HG02981 (cell line): ENCODE measurements around the gene BAIAP3.

Experiments
- ATAC-seq: cut with Tn5 transposase; IDR thresholded peaks from one replicate; pipeline ENCODE4 v1.9.1; 2021; ENCODE audit warnings: mild to moderate bottlenecking, moderate library complexity; ENCODE audit not compliant: unreplicated experiment

BAIAP3 gene

DNA sequence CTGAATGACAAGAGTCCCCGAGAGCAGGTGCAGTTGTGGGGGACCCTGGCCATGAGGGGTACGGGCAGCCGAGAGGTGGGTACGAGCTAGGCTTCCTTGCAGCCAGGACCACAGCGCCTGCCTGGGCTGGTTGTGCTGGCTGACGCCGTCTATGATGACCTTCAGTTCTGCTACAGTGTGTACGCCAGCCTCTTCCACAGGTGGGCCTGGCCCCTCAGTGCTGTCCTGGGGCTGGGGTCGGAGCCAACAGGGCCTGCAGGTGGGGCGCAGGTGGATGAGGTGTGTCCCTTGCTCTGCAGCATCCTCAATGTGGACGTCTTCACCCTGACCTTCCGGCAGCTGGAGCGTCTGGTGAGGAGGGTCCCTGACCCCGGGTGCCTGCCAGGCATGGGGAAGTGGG, 11.1 kb downstream of the BAIAP3 start:
- ATAC-seq, result no peak

DNA sequence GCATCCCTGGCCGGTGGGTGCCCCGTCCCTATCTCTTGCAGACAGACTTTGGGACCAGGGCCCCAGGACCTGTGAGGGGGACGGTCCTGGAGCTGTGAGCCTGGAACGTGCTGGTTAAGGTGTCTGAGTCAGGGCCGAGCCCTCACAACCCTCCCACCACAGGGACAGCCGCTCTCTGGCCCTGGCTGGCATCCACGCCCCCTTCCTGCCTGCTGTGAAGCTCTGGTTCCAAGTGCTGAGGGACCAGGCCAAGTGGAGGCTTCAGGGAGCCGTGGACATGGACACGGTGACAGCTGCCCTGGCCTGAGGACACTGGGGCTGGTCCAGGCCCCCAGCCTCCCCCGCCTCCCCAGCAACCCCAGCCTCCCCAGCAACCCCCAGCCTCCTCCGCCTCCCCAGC, 11.6 kb downstream of the BAIAP3 start:
- no peak for ATAC-seq

DNA sequence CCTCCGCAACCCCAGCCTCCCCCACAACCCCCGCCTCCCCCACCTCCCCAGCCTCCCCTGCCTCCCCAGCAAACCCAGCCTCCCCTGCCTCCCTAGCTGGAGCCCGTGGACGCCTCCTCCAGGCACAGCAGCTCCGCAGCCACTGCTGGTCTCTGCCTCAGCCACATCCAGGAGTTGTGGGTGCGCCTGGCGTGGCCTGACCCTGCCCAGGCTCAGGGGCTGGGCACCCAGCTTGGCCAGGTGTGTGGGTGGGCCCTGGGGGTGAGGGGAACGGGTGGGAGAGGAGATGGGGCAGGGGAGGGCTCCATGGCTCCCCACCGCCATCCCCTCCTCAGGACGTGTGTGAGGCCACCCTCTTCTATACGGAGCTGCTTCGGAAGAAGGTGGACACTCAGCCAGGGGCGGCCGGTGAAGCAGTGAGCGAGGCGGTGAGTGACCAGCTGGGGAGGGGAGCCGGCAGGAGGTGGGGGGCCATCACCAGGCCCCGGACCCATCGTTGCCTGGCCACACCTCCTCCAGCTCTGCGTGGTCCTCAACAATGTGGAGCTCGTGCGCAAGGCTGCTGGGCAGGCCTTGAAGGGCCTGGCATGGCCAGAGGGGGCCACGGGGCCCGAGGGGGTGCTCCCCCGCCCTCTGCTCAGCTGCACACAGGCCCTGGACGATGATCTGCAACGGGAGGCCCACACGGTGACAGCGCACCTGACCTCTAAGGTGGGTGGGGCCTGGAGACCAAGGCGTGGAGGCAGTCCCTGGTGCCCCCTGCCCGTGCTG, 12.4 kb downstream of the BAIAP3 start:
- no peak for ATAC-seq

DNA sequence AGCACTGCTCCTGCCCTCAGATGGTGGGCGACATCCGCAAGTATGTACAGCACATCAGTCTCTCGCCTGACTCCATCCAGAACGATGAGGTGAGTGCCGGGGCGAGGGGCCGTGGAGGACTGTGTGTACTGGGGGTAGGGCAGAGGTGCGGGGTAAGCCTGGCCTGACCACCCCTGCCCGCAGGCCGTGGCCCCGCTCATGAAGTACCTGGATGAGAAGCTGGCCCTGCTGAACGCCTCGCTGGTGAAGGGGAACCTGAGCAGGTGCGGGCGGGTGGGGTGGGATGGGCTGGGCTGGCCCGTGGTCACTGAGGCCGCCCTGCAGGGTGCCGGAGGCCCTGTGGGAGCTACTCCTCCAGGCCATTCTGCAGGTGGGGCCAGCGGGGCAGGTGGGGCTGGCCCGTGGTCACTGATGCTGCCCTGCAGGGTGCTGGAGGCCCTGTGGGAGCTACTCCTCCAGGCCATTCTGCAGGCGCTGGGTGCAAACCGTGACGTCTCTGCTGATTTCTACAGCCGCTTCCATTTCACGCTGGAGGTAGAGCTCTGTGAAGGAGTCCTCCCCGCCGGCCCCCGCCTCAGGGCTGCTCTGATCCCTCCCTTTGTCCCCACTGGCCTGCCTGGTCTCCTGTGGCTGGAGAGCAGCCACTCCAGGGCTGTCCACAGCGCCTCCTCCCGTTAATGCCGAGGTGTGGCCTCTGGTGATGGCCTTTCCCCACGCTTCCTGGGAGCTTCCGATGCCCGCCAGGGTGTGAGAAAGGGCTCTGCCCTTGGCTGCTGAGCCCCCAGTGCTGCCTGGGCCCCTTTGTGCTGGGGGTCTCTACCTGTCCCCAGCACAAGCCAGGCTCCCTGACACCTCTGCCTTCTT, 13.2 kb downstream of the BAIAP3 start:
- no peak for ATAC-seq

DNA sequence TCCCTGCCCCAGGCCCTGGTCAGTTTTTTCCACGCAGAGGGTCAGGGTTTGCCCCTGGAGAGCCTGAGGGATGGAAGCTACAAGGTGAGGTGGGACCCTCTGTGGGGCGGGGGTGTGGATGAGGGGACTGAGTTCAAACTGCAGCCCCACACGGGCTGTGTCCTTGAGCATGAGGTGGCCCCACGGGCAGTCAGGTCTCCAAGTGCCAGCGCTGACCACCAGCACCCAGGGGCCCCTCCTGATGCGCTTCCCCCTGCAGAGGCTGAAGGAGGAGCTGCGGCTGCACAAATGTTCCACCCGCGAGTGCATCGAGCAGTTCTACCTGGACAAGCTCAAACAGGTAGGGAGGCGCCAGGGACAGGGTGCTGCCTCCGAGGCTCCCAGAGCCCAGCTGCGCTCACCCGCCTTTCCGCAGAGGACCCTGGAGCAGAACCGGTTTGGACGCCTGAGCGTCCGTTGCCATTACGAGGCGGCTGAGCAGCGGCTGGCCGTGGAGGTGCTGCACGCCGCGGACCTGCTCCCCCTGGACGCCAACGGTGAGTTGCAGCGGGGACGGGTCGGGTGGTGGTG, 13.9 kb downstream of the BAIAP3 start:
- no peak for ATAC-seq

DNA sequence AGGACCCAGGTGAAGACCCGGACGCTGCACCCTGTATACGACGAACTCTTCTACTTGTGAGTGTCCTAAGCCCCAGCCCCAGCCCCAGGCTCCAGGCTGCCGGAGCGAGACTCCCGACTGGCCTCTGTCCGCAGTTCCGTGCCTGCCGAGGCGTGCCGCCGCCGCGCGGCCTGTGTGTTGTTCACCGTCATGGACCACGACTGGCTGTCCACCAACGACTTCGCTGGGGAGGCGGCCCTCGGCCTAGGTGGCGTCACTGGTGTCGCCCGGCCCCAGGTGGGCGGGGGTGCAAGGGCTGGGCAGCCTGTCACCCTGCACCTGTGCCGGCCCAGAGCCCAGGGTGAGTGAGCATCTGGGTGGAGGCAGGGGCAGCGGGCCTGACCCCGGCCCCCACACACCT, 14.5 kb downstream of the BAIAP3 start:
- no peak for ATAC-seq

DNA sequence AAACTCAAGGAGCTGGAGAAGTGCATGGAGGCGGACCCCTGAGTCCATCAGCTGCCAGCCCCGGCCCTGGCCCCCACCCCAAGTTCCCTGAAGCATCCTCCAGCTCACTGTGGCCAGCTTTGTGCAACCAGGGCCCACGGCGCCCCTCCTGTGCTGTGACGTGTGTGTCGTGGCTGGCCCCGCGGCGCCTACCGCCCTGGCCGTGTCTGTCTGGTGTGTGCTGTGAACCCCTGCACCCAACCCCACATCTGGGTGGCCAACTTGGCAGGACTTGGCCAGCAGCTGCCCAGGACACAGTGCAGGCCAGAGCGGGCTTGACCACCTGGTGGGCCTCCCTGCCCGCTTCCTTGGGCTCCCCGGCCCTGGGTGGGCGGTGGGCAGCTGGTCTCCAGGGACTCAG, 15.0 kb downstream of the BAIAP3 start:
- ATAC-seq, result no peak

DNA sequence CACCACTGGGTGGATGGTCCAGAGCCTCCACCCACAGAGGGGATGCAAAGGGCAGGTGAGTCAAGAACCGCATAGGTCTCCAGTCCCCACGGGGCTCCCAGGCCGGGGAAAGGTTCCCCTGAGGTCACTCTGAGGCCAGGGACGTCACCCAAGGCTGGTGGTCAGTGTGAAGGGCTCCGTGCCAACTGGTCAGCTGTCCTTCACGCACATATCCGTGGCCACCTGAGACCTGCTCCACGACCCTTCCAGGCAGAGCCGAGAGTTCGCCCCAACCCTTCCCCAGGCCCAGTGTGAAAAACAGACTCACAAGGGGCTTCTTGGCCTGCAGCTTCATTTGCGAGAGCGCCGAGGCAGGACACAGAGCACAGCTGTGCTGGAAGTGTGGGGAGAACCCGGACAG, 15.5 kb downstream of the BAIAP3 start:
- ATAC-seq, result no peak

DNA sequence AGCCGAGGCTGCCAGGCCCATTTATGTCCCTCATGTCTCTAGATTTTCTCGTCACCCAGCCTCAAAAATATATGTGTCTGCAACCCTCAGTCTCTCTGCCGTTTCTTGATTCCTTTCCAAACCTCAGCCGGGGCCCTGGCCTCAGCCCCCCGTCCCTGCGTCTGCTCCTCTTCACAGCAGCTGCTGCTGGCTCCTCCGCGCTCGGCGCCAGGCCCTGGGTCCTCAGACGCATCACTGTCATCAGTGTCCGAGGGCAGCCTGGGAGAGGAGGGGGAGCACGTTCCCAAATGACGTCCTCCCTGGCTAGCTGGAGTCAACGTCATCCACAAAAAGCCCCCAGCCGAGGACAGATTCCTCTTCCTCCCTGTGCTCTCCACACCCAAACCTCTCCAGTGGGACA, 15.9 kb downstream of the BAIAP3 start:
- no peak for ATAC-seq

DNA sequence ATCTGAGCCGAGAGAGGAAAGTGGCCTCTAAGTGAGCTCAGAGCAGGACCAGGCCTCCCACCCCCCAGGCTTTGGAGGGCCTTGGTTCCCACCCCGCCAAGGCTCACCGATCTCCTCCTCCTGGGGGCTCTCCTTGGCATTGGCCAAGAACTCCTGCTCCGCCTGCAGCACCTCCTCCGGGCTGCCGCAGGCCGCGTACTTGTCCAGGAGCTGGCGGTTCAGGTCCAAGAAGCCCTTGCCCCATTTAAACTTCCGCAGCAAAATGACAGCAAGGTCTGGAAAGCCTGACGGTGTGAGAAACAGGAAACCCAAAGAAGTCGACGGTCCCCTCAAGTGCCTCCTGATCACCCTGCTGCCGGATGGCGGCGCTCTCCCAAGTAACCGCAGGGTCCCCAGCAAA, 16.5 kb downstream of the BAIAP3 start:
- no peak for ATAC-seq

DNA sequence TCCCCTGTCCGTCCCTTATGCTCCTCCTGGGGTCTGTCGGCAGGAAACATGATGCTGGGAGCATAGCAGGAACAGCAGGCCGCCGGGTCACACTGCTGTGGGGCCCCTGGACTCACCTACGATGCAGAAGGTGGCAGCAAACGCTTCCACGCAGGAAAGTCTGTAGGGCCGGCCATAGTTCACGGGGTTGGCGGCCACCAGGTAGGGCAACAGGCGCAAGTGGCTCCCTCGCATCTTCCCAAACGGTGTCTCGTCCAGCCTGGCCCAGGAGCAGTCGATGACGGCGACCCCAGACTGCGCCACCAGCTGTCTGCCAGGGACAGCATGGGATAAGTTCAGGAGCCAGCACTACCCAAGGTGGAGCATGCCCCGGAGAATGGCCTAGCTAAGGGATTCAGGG, 17.2 kb downstream of the BAIAP3 start:
- ATAC-seq, result no peak

DNA sequence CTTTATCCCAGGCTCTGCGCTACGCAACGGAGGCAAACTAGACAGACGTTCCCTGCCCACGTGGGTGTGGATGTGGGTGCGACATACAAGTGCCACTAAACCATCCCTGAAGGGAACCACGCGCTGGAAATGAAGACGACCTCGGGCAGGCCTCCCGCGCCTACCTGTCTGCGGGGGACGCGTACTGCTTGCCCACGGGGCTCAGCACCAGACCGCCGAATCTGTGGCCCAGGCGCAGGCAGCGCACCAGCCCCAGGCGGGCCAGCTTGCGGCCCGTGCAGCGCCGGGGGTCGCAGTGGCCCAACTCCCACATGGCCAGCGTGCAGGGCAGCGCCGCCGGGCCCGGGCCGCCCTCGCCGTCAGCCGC, 17.8 kb downstream of the BAIAP3 start:
- ATAC-seq, result no peak

DNA sequence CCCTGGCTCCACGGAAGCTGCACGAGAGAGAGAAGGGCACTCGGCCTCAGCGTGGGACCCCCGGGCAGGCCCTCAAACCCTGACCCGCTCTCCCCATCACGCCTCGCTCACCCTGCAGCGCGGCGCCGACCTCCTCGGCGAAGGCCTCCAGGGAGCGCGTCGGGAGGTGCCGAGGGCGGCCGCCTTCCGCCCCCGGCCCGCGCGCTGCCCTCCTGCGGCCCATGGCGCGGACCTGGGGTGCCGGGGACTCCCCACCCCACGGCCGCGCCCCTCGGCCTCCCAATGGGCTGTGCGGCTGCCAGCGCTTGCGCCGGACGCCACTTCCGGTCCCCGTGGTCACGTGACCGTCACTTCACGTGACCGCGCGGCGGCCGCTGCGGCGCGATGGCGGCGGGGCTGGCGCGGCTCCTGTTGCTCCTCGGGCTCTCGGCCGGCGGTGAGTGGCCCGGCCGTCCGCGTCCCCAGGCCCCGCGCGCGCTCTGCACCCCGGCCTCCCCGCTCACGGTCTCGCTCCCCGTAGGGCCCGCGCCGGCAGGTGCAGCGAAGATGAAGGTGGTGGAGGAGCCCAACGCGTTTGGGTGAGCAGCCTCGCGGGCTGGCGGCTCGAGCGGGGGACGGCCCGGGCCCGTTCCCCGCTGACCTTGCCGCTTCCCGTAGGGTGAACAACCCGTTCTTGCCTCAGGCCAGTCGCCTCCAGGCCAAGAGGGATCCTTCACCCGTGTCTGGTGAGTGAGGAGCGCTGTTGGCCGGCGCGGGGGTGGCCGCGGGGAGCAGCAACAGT, 18.3 kb downstream of the BAIAP3 start, which contains the start of the genes GNPTG and TSR3:
TSS of gene GNPTG (plus strand) at position 350 of the 781 bp plus-strand sequence. CDS start at position 385, 35 bp downstream.
TSS of gene TSR3 (minus strand) at position 297 of the 781 bp plus-strand sequence. CDS start at position 223, 74 bp downstream.
- peak; percentile 76 for ATAC-seq

DNA sequence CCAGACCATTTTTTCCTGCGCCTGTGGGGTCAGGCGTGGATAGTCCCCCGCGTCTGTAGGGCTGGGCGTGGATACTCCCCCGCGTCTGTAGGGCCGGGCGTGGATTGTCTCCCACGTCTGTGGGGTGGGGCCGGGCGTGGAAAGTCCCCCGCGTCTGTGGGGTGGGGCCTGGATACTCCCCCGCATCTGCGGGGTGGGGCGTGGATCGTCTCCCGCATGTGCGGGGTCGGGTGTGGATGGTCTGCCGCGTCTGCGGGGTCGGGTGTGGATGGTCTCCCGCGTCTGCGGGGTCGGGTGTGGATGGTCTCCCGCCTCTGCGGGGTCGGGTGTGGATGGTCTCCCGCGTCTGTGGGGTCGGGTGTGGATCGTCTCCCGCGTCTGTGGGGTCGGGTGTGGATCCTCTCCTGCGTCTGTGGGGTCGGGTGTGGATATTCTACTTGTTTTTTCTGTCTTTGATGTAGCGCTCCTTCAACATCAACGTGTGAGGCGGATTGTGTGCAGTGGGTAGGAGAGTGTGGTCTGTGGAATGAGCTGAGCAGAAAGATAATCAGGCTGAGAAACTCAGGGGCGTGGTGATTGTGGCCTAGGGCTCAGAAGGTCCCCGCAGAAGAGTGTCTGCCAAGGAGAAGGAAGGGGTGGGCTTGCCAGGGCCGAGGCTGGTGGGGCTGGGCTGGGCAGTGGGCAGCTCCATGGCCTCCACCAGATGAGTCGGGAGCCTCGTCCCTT, 21.5 kb downstream of the BAIAP3 start:
- no peak for ATAC-seq

DNA sequence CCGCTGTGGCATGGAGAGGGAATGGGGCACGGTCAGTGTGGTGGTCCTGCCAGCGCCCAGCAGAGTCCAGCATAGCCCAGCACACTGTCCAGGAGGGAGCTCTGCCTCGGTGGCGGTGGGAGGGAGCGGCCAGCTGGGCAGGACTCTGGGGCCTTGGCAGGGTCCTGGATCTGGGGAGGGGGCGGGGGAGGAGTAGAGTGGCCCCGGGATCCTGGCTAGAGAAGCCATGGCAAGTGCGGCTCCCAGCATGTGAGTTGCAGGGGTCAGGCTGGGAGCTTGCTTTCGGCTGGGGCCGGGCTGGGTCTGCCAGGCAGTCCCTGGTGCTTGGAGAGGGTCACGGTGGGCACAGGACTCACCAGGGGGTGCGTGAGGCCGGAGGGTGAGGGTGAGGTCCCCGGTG, 22.1 kb downstream of the BAIAP3 start:
- ATAC-seq, result no peak

DNA sequence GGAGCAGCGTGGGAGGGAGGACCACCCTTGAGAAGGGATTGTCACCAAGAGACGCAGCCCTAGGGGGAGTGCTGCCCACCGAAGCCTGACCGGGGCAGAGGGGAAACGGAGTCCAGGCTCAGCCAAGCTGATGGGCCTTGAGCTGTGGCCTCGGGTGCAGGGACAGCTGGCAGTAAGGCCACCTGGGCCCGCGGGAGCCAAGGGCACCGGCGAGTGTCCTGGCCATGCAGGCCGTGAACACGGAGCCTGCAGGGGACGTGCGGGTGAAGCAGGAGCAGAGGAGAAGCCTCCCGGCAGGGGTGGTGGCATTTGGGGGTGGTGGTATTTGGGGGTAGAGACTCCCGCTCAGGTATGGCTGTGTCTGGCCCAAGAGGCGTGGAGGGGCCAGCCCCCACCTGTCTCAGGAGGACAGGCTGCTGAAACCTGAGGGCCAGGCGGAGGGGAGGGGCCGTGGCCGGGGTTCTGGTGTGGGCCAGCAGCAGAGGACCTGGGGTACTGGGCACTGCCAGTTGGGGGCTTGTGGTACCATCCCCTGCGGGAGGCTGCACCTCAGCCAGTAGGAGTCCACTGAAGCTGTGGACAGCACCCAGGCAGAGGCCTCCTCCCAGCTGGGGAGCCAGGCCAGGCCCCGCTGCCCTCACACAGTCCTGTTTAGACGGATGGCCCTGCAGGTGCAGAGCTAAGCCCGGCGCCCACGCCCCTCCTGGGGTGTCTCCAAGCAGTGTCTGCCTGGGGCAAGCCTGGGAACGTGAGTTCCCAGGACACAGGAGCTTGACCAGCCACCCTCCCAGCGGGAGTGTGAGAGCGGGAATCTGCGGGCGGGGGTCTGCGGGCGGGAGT, 22.8 kb downstream of the BAIAP3 start:
- no peak for ATAC-seq

DNA sequence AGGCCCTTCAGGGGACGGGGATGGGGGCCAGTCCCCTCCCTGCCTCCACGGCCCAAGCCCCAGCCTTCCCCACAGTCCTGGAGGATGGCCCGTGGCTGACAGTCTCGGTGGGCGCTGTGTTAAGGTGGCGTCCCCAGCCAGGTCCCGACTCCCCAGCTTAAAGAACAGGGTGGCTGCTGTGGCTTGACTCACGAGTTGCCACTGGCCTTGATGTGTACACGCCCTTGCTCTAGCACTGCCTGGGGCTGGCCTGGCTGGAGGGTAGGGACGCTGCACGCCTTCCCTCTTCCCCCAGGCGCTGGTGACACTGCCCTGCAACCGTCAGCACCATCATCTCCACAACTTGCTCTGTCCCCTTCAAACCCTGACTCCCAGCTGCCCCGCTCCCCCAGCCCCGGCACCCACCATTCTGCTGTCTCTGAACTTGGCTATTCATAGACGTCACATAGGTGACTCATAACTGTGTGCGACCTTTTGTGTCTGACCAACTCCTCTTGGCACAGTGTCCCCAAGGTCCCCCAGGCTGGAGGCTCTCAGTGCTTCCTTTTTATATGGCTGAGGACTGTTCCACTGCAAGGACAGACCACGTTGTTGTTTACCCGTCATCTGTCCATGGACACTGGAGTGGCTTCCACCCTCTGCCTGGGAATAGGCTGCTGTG, 24.6 kb downstream of the BAIAP3 start:
- ATAC-seq, result no peak

DNA sequence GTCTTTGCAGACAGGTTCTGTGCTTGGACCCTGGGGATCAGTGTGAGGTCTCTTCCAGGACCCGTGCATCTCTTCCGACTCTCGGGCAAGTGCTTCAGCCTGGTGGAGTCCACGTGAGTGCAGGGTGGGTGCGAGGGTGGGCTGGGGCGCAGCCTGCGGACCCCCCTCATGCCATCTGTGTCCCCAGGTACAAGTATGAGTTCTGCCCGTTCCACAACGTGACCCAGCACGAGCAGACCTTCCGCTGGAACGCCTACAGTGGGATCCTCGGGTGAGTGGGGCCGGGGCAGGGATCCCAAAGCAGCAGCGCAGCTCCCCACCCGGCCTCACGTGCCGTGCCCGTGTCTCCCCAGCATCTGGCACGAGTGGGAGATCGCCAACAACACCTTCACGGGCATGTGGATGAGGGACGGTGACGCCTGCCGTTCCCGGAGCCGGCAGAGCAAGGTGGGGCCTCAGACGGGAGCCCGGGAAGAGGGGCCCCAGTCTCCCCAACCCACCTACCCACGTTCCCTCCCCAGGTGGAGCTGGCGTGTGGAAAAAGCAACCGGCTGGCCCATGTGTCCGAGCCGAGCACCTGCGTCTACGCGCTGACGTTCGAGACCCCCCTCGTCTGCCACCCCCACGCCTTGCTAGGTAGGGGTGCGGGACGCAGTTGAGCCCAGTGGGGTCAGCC, 28.4 kb downstream of the BAIAP3 start:
- no peak for ATAC-seq
